Fibroblast of the aortic adventitia (primary cell): ENCODE measurements around the gene GPHA2. TPM values are rescaled to one million over a fixed set of nuclear protein-coding genes. Genes with fewer than 3 reads are reported as not detected.

Experiments
- DNase-seq: peaks from one replicate; pipeline ENCODE4 v3.0.0-alpha.2; 2010; ENCODE audit warnings: low read depth
- H3K4me3 ChIP-seq: 2 replicates; pipeline ENCODE4 v1.5.1; 2011; ENCODE audit warnings: low read depth, mild to moderate bottlenecking, control low read depth, low read length, moderate library complexity
- CTCF ChIP-seq: IDR thresholded peaks from 2 replicates; pipeline ENCODE4 v1.5.1; 2011; ENCODE audit warnings: mild to moderate bottlenecking, low read length, control low read depth, inconsistent platforms; ENCODE audit not compliant: insufficient read depth
- total RNA-seq: library from RNA; depleted of rRNA; stranded (reverse); fragments of >200 nt; gene quantifications from 2 replicates; pipeline ENCODE4 v1.2.3, GENCODE V29; 2012; ENCODE audit warnings: low replicate concordance

GPHA2 gene
- total RNA-seq, 1 donor = not detected

GRCh38 chr11:64892838-64893193 lies 42.9 kb downstream of the GPHA2 start:
- no peak for TF ChIP-seq CTCF
- H3K4me3 ChIP-seq = no peak overlapping the region
- DNase-seq = no peak

- H3K4me3 ChIP-seq = no peak overlapping the region
- TF ChIP-seq CTCF = no peak
- DNase-seq = no peak
Observed at GRCh38 chr11:64892411-64892831, 43.3 kb downstream of the GPHA2 start.

GRCh38 chr11:64891880-64892279 lies 43.8 kb downstream of the GPHA2 start:
- no peak for DNase-seq
- TF ChIP-seq CTCF = no peak

GRCh38 chr11:64891215-64891848 lies 44.4 kb downstream of the GPHA2 start:
- TF ChIP-seq CTCF = no peak
- no peak overlapping the region for H3K4me3 ChIP-seq
- no peak for DNase-seq

More at GRCh38 chr11:64891880-64892279, 43.8 kb downstream of the GPHA2 start:
- no peak overlapping the region for H3K4me3 ChIP-seq

- no peak for DNase-seq
- no peak overlapping the region for H3K4me3 ChIP-seq
- no peak for TF ChIP-seq CTCF
Observed at GRCh38 chr11:64890522-64890939, 45.2 kb downstream of the GPHA2 start.

GRCh38 chr11:64888729-64889511 lies 46.8 kb downstream of the GPHA2 start:
- no peak for TF ChIP-seq CTCF
- no peak overlapping the region for H3K4me3 ChIP-seq
- DNase-seq = peak; percentile 35

- DNase-seq = no peak
- no peak for TF ChIP-seq CTCF
- H3K4me3 ChIP-seq = no peak overlapping the region
Observed at GRCh38 chr11:64888406-64888728, 47.3 kb downstream of the GPHA2 start.
